Measurements from ENCODE around the gene KCNJ8.
"Not testable (repeated sequence)": the region's sequence is repeated elsewhere in the genome, so short reads cannot be mapped to it uniquely, and the experiment has no call there.

Gene KCNJ8

GRCh38 chr12:21786041-21786531, 11.6 kb upstream of the KCNJ8 start:
- no peak for DNase-seq (ENCODE audit: low read depth in 2 of 2)

- DNase-seq (ENCODE audit: low read depth in 2 of 2): not testable (repeated sequence)
Observed at GRCh38 chr12:21782723-21783122, 8.2 kb upstream of the KCNJ8 start.

- DNase-seq (ENCODE audit: low read depth in 2 of 2): no peak
Observed at GRCh38 chr12:21780786-21781185, 6.3 kb upstream of the KCNJ8 start.

- DNase-seq (ENCODE audit: low read depth in 2 of 2): no peak
Observed at GRCh38 chr12:21776175-21776574, 1.7 kb upstream of the KCNJ8 start.

GRCh38 chr12:21775133-21775820, 771 bp upstream of the KCNJ8 start:
- DNase-seq (ENCODE audit: low read depth in 2 of 2): no peak

GRCh38 chr12:21773806-21774205, 700 bp downstream of the KCNJ8 start:
- DNase-seq (ENCODE audit: low read depth in 2 of 2): no peak

GRCh38 chr12:21773263-21773741, 1.2 kb downstream of the KCNJ8 start:
- no peak for DNase-seq (ENCODE audit: low read depth in 2 of 2)

- no peak for DNase-seq (ENCODE audit: low read depth in 2 of 2)
Observed at GRCh38 chr12:21771311-21771710, 3.2 kb downstream of the KCNJ8 start.

- DNase-seq (ENCODE audit: low read depth in 2 of 2): no peak
Observed at GRCh38 chr12:21769307-21769706, 5.2 kb downstream of the KCNJ8 start.

GRCh38 chr12:21766403-21766802, 8.1 kb downstream of the KCNJ8 start:
- DNase-seq (ENCODE audit: low read depth in 2 of 2): no peak

- no peak for DNase-seq (ENCODE audit: low read depth in 2 of 2)
Observed at GRCh38 chr12:21764950-21765349, 9.6 kb downstream of the KCNJ8 start.

- no peak for DNase-seq (ENCODE audit: low read depth in 2 of 2)
Observed at GRCh38 chr12:21764065-21764464, 10.4 kb downstream of the KCNJ8 start.

- DNase-seq (ENCODE audit: low read depth in 2 of 2): no peak
Observed at GRCh38 chr12:21763531-21763930, 11.0 kb downstream of the KCNJ8 start.

GRCh38 chr12:21759737-21760136, 14.8 kb downstream of the KCNJ8 start:
- DNase-seq (ENCODE audit: low read depth in 2 of 2): no peak

- no peak for DNase-seq (ENCODE audit: low read depth in 2 of 2)
Observed at GRCh38 chr12:21757735-21758134, 16.8 kb downstream of the KCNJ8 start.

GRCh38 chr12:21756699-21757098, 17.8 kb downstream of the KCNJ8 start:
- DNase-seq (ENCODE audit: low read depth in 2 of 2): no peak

- no peak for DNase-seq (ENCODE audit: low read depth in 2 of 2)
Observed at GRCh38 chr12:21751517-21751916, 23.0 kb downstream of the KCNJ8 start.

GRCh38 chr12:21745258-21745657, 29.2 kb downstream of the KCNJ8 start:
- DNase-seq (ENCODE audit: low read depth in 2 of 2): no peak

- DNase-seq (ENCODE audit: low read depth in 2 of 2): no peak
Observed at GRCh38 chr12:21731144-21731543, 43.4 kb downstream of the KCNJ8 start.

- DNase-seq (ENCODE audit: low read depth in 2 of 2): no peak
Observed at GRCh38 chr12:21725731-21726130, 48.8 kb downstream of the KCNJ8 start.

- no peak for DNase-seq (ENCODE audit: low read depth in 2 of 2)
Observed at GRCh38 chr12:21718944-21719650, 55.4 kb downstream of the KCNJ8 start.

GRCh38 chr12:21718403-21718802, 56.1 kb downstream of the KCNJ8 start:
- DNase-seq (ENCODE audit: low read depth in 2 of 2): no peak

GRCh38 chr12:21717767-21718166, 56.7 kb downstream of the KCNJ8 start:
- no peak for DNase-seq (ENCODE audit: low read depth in 2 of 2)

Measured in stimulated activated CD8-positive, alpha-beta memory T cell treated with anti-CD3 and anti-CD28 coated beads, Interleukin-7, amount 100 ng/mL, for 4 hours (primary cell).